Breast epithelium (tissue), 3 donors: ENCODE results near the gene VANGL2.

Experiments
- POLR2A ChIP-seq: fragments of 450-650 bp; IDR thresholded peaks from one replicate; pipeline ENCODE4 v1.6.1; 2016; ENCODE audit warnings: antibody characterized with exemption, mild to moderate bottlenecking, moderate library complexity
- POLR2AphosphoS5 ChIP-seq, 3 donors: sonication (generic); formaldehyde crosslinking; IDR thresholded peaks; one replicate each; pipeline ENCODE4 v1.6.1; 2017; ENCODE audit warnings: antibody characterized with exemption in 3 of 3
- TF ChIP-seq, protein P1 (sequence below), 3 donors: fragments of 450-650 bp; IDR thresholded peaks; one replicate each; pipeline ENCODE4 v1.5.1; 2016 to 2017; ENCODE audit warnings: antibody characterized with exemption in 3 of 3, mild to moderate bottlenecking in 3 of 3, moderate library complexity in 3 of 3

DNA sequence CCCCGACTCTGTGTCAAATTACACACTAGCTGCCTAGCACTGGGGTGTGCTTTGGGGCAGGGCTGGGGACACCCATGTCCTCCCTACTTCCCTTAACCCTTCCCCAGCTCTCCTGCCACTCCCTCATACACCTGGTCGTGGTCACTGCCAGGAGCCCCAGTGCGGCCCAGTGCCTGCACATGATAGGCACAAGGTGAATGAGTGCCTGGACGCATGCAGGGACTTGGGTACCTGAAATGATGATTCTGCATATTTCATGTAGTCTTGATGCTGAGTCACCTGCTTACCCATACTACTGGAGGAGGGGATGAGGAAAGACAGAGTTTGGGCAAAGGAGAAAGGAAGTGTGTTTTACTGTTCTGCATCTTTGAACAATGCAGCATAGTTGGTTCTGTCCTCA, 1.5 kb upstream of the VANGL2 start:
- TF ChIP-seq, protein P1, sequence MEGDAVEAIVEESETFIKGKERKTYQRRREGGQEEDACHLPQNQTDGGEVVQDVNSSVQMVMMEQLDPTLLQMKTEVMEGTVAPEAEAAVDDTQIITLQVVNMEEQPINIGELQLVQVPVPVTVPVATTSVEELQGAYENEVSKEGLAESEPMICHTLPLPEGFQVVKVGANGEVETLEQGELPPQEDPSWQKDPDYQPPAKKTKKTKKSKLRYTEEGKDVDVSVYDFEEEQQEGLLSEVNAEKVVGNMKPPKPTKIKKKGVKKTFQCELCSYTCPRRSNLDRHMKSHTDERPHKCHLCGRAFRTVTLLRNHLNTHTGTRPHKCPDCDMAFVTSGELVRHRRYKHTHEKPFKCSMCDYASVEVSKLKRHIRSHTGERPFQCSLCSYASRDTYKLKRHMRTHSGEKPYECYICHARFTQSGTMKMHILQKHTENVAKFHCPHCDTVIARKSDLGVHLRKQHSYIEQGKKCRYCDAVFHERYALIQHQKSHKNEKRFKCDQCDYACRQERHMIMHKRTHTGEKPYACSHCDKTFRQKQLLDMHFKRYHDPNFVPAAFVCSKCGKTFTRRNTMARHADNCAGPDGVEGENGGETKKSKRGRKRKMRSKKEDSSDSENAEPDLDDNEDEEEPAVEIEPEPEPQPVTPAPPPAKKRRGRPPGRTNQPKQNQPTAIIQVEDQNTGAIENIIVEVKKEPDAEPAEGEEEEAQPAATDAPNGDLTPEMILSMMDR (IDR thresholded peaks at IDR 0.05), result no peak
- TF ChIP-seq POLR2AphosphoS5 (IDR thresholded peaks at IDR 0.05) (no peak), POLR2A (no peak)
